Vagina (tissue), 2 donors: ENCODE measurements around the gene ATP13A2. TPM values are rescaled to one million over a fixed set of nuclear protein-coding genes. Genes with fewer than 3 reads are reported as not detected.
"Not testable (repeated sequence)": the region's sequence is repeated elsewhere in the genome, so short reads cannot be mapped to it uniquely, and the experiment has no call there.

Experiments
- DNase-seq, 2 donors: peaks; one replicate each; pipeline ENCODE4 v3.0.0-alpha.2; 2017; ENCODE audit errors: extremely low spot score in 2 of 2
- H3K27ac ChIP-seq: fragments of 200-600 bp; sonication (generic); one replicate; pipeline ENCODE4 v1.5.1; 2019
- H3K27me3 ChIP-seq: fragments of 200-600 bp; sonication (generic); one replicate; pipeline ENCODE4 v1.5.1; 2019
- H3K36me3 ChIP-seq, 2 donors: fragments of 200-600 bp; sonication (generic); one replicate each; pipeline ENCODE4 v1.5.1; 2017 to 2019
- H3K4me1 ChIP-seq: fragments of 200-600 bp; sonication (generic); one replicate; pipeline ENCODE4 v1.5.1; 2019
- H3K4me3 ChIP-seq, 2 donors: fragments of 200-600 bp; sonication (generic); 1 replicate in 1 of 2; 2 replicates in 1 of 2; pipeline ENCODE4 v1.5.1; 2016 to 2019
- H3K9me3 ChIP-seq: fragments of 200-600 bp; sonication (generic); one replicate; pipeline ENCODE4 v1.5.1; 2019
- CTCF ChIP-seq, 3 experiments: fragments of 450-650 bp in 2 of 3; fragments of 200-600 bp in 1 of 3; sonication (generic) in 1 of 3; IDR thresholded peaks; one replicate each; pipeline ENCODE4 v1.5.1; 2017 to 2019; ENCODE audit warnings: antibody characterized with exemption in 3 of 3, mild to moderate bottlenecking in 2 of 3, moderate library complexity in 2 of 3
- POLR2A ChIP-seq, 2 donors: fragments of 450-650 bp; IDR thresholded peaks; one replicate each; pipeline ENCODE4 v1.6.1; 2017; ENCODE audit warnings: antibody characterized with exemption in 2 of 2, mild to moderate bottlenecking in 2 of 2, moderate library complexity in 2 of 2
- POLR2AphosphoS5 ChIP-seq, 2 donors: sonication (generic); formaldehyde crosslinking; IDR thresholded peaks; one replicate each; pipeline ENCODE4 v1.9.0; 2017; ENCODE audit warnings: antibody characterized with exemption in 2 of 2, mild to moderate bottlenecking in 2 of 2, low read depth in 1 of 2; ENCODE audit not compliant: insufficient read depth in 1 of 2
- intact Hi-C: fragments of 100-400 bp; cut with DNase I; formaldehyde crosslinking; loops from one replicate; pipeline ENCODE4 v1.15.1; 2023
- total RNA-seq: library from RNA; depleted of rRNA; stranded (reverse); fragments of >200 nt; gene quantifications from one replicate; pipeline ENCODE4 v1.2.3, GENCODE V29; 2016

The ATP13A2 gene
- total RNA-seq, 1 donor from 2014 or later, result 31.7 TPM

GRCh38 chr1:16954579-16954978 is 57.1 kb downstream of the ATP13A2 start:
- H3K4me3 ChIP-seq, result no peak overlapping the region
- no peaks in the 10 kb centered on the region for H3K9me3 ChIP-seq
- H3K4me1 ChIP-seq, result no peaks in the 10 kb centered on the region
- TF ChIP-seq POLR2AphosphoS5 (IDR thresholded peaks at IDR 0.05; ENCODE audit: insufficient read depth in 1 of 2, low read depth in 1 of 2) (no peak), CTCF (IDR thresholded peaks at IDR 0.05) (no peak), POLR2A (IDR thresholded peaks at IDR 0.05) (no peak)
- H3K27me3 ChIP-seq, result no peaks in the 10 kb centered on the region
- H3K36me3 ChIP-seq, result peaks cover 0 to 21% of the 10 kb centered on the region in 2 donors
- intact Hi-C loops, result no loop called here
- no peak overlapping the region for H3K27ac ChIP-seq
- DNase-seq, result no peak

GRCh38 chr1:16952376-16952775 is 59.4 kb downstream of the ATP13A2 start:
- H3K9me3 ChIP-seq, H3K27me3 ChIP-seq, DNase-seq, intact Hi-C loops, H3K27ac ChIP-seq, H3K4me1 ChIP-seq, H3K4me3 ChIP-seq: not testable (repeated sequence)
- H3K36me3 ChIP-seq, result peaks cover 0 to 24% of the 10 kb centered on the region in 2 donors

DNA sequence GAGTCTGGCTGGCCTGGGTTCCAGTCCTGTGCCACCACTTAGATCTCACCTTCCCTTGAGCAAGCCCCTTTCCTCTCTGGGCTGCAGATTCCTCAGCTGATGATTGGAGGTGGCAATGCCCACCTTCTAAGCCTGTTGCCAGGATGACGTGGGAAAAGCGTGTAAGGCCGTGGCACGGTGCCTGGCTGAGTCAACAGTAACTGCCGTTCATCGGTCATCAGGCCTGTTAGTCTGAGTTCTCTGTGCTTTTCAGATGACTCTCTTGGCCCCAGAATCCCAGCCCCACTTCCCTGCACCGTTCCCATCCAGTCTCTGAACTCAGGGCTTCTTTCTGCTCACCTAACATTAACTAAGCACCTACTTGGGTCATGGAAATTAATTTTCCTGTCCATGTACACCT is 62.7 kb downstream of the ATP13A2 start:
- not testable (repeated sequence) for H3K4me1 ChIP-seq, H3K4me3 ChIP-seq, H3K27ac ChIP-seq, H3K9me3 ChIP-seq, H3K27me3 ChIP-seq, DNase-seq
- intact Hi-C loops, result loop anchor here (5.0 kb wide), 1 partner anchor 327 kb away; no protein-coding TSS in a partner anchor
- peaks cover 0 to 36% of the 10 kb centered on the region in 2 donors for H3K36me3 ChIP-seq

- H3K4me3 ChIP-seq, H3K9me3 ChIP-seq, H3K27me3 ChIP-seq, H3K4me1 ChIP-seq, H3K27ac ChIP-seq, DNase-seq: not testable (repeated sequence)
- intact Hi-C loops, result loop anchor here (5.0 kb wide), 1 partner anchor 326 kb away; no protein-coding TSS in a partner anchor
- peaks cover 0 to 39% of the 10 kb centered on the region in 2 donors for H3K36me3 ChIP-seq
Measured at GRCh38 chr1:16948282-16948891, 63.3 kb downstream of the ATP13A2 start.

GRCh38 chr1:16946646-16947045 is 65.1 kb downstream of the ATP13A2 start:
- Histone ChIP-seq H3K4me3 (no peak overlapping the region), H3K4me1 (no peaks in the 10 kb centered on the region), H3K27ac (no peak overlapping the region), H3K9me3 (no peaks in the 10 kb centered on the region), H3K27me3 (no peaks in the 10 kb centered on the region), H3K36me3 (peaks cover 0 to 53% of the 10 kb centered on the region in 2 donors)
- no peak for DNase-seq
- intact Hi-C loops, result loop anchor here (5.0 kb wide), 1 partner anchor 324 kb away; no protein-coding TSS in a partner anchor
- TF ChIP-seq POLR2A (IDR thresholded peaks at IDR 0.05) (no peak), POLR2AphosphoS5 (IDR thresholded peaks at IDR 0.05; ENCODE audit: insufficient read depth in 1 of 2, low read depth in 1 of 2) (no peak), CTCF (IDR thresholded peaks at IDR 0.05) (no peak)

GRCh38 chr1:16946185-16946584 is 65.5 kb downstream of the ATP13A2 start:
- not testable (repeated sequence) for DNase-seq, H3K9me3 ChIP-seq, H3K27ac ChIP-seq, H3K4me3 ChIP-seq, H3K27me3 ChIP-seq, H3K4me1 ChIP-seq
- H3K36me3 ChIP-seq, result peaks cover 0 to 58% of the 10 kb centered on the region in 2 donors
- intact Hi-C loops, result loop anchor here (5.0 kb wide), 1 partner anchor 324 kb away; no protein-coding TSS in a partner anchor

- H3K9me3 ChIP-seq, H3K27me3 ChIP-seq, H3K4me3 ChIP-seq, H3K4me1 ChIP-seq, H3K27ac ChIP-seq, DNase-seq: not testable (repeated sequence)
- peaks cover 0 to 63% of the 10 kb centered on the region in 2 donors for H3K36me3 ChIP-seq
- intact Hi-C loops, result loop anchor here (5.0 kb wide), 1 partner anchor 323 kb away; no protein-coding TSS in a partner anchor
Measured at GRCh38 chr1:16945512-16945911, 66.2 kb downstream of the ATP13A2 start.
